Testis (tissue), 2 donors: Measurements from ENCODE around the gene FOXP4.

Experiments used
- POLR2A ChIP-seq: fragments of 450-650 bp; IDR thresholded peaks from one replicate; pipeline ENCODE4 v1.6.1; 2017; ENCODE audit warnings: antibody characterized with exemption, mild to moderate bottlenecking, moderate library complexity
- TF ChIP-seq, protein P1 (sequence below), 3 experiments: fragments of 450-650 bp in 2 of 3; fragments of 200-600 bp in 1 of 3; sonication (generic) in 1 of 3; IDR thresholded peaks; one replicate each; pipeline ENCODE4 v1.5.1; 2016 to 2019; ENCODE audit warnings: antibody characterized with exemption in 3 of 3, mild to moderate bottlenecking in 2 of 3, moderate library complexity in 1 of 3

DNA sequence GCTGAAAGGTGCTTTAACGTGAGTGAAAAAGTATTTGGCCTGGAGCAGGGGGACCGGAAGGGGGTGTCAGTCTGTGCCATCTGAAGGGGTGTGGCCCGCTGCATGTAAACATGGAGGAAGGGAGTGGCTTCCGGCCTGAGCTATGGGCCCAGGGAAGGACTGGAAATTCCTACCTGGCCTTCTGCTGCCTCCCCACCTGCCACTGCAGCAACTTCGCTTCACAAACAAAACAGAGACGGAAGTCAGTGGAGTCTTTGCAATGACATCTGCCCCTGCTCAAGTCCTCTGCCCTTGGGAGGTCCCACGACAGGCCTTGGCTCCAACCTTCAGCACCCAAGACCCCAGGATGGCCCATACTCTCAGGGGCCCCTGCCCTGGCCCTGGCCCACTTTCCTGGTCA, 28.1 kb upstream of the FOXP4 start:
- TF ChIP-seq POLR2A: no peak
- TF ChIP-seq, protein P1, sequence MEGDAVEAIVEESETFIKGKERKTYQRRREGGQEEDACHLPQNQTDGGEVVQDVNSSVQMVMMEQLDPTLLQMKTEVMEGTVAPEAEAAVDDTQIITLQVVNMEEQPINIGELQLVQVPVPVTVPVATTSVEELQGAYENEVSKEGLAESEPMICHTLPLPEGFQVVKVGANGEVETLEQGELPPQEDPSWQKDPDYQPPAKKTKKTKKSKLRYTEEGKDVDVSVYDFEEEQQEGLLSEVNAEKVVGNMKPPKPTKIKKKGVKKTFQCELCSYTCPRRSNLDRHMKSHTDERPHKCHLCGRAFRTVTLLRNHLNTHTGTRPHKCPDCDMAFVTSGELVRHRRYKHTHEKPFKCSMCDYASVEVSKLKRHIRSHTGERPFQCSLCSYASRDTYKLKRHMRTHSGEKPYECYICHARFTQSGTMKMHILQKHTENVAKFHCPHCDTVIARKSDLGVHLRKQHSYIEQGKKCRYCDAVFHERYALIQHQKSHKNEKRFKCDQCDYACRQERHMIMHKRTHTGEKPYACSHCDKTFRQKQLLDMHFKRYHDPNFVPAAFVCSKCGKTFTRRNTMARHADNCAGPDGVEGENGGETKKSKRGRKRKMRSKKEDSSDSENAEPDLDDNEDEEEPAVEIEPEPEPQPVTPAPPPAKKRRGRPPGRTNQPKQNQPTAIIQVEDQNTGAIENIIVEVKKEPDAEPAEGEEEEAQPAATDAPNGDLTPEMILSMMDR (IDR thresholded peaks at IDR 0.05): no peak
